SIG-M5 treated with dmso at 0.1 percent for 504 hours (cell line): ENCODE results near the gene LRFN2.

ENCODE experiments used
- DNase-seq: peaks from one replicate; lab custom pipeline; 2025; ENCODE audit not compliant: unreplicated experiment; lab: John Stamatoyannopoulos, UW

Gene LRFN2

DNA sequence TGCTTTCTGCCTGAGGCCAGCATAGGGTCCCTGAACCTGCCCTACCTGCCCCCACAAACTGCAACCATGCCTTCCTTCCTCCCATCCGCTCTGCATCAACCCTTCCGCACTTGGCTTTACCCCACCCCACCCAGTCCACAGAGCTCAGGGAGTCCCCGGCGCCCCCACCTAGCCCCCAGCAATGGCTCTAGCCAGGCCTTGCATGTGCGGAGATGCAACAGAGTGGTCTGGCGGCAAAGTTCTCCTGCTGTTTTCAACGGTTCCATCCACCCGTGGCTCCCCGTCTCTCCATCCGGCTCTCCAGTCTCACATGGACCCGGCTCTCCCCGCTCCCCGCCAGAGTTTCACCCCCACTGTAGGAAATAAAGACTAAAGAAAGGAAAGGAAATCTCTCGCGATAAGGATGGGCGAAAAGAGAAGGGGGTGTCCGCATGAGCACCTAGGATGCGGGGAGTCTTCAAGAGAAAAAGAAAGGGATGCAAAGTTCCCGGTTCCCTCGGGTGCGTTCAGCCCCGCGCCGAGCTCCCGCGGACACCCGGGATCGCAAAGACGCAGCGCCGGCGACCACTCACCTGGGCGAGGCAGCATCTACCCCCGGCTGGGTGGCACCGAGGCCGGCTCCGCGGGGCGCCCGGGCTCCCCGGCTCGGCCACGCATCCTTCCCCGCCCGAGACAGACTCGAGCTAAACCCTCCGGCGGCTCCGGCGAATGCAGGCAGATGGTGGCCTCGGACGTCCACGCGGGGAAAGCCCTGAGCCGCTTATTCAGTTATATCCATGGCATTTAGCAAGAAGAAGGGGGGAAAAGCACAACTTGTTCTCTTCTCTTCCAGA, 579 bp downstream of the LRFN2 start:
- DNase-seq = no peak

GRCh38 chr6:40585651-40586269, 1.4 kb downstream of the LRFN2 start:
- DNase-seq = no peak

DNA sequence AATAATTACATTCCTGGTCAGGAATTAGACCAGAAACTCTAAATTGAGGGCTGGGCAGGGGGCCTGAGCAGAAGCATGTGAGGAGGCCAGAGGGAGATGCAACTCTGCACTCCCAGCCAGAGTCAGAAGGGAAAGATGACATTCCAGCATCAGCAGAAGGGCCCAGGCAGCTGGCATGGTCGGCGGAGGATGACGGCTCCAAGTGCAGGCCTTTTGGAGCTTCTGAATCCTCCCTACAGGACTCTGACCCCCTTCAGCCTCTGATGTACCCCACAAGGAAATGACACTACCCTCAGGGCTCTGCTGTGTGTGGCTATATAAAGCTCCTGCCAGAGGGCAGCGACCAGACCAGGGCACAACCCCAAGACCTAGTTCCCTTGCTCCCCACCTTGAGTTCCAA, 1.9 kb downstream of the LRFN2 start:
- DNase-seq = no peak

- DNase-seq = no peak
These were observed 2.4 kb downstream of the LRFN2 start for GRCh38 chr6:40584741-40585140.

DNA sequence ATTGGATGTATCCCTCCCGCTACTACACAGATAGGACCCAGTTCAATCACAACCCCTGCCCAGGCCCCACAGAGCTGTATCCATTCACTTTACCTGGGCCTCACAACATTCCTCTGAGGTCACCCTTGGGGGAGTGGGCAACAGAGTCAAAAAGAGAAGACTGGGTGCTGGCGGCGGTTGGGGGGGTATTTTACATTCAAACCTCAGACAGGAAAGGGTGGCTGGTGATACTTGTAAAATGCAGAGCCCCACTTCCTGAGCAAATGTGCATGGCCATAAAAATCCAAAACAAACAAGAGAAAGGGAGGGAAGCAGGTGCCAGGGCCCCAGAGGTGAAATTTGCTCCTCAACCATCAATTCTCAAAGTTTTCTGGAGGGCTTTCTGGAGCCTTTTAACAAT, 3.5 kb downstream of the LRFN2 start:
- DNase-seq = no peak

DNA sequence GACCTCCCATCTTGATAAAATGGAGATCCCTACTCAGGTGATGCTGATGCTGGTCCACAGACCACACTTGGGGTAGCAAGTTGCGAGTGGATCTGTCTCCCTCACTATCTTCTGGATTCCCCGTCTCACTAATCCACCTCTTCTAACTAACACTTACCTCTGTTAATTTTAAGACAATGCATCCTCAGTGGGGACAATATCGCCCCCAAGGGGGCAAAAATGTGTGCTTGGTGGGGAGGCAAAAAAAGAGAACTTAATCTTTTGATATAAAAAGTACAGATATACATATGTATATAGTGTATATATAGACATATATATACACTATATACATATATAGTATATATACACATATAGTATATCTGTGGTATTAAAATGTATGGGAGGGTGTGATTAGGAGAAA, 4.3 kb downstream of the LRFN2 start:
- no peak for DNase-seq

- DNase-seq = no peak
These were observed 8.1 kb downstream of the LRFN2 start for GRCh38 chr6:40579101-40579500.

GRCh38 chr6:40577672-40578071, 9.5 kb downstream of the LRFN2 start:
- DNase-seq = no peak

- no peak for DNase-seq
These were observed 13.9 kb downstream of the LRFN2 start for GRCh38 chr6:40573221-40573620.

DNA sequence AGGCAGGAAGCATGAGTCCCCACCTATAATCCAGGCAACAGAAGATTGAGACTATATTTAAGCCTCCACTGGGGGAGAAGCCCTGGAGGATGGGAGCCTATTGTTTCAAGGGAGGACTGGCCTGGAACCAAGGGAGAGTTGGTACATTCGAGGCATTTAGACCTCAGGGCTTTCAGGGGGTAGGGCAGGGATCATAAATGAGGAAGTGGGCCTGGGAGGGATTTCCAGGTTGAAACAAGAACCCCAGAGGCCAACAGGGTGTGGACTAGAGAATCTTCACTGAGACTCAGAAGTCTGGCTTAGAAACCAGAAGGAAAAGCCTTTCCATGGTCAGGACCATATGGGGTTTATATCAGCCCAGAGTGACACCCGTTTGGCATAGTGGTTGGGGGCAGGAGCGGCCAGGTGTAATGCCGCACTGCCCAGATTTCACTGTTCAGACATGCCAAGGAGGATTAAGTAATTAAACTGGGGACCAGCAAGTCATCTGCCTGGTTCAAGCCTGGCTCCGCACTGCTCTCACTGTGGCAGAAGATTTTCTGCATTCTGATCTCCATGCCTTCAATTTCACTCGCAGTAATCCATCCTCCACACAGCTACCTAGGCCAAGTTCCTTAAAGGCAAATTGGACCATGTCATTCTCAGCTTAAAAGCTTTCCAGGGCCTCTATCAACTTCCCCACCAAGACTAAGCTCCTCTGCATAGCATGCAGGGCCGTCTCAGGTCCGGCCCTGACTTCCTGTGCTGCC, 17.8 kb downstream of the LRFN2 start:
- DNase-seq = no peak

DNA sequence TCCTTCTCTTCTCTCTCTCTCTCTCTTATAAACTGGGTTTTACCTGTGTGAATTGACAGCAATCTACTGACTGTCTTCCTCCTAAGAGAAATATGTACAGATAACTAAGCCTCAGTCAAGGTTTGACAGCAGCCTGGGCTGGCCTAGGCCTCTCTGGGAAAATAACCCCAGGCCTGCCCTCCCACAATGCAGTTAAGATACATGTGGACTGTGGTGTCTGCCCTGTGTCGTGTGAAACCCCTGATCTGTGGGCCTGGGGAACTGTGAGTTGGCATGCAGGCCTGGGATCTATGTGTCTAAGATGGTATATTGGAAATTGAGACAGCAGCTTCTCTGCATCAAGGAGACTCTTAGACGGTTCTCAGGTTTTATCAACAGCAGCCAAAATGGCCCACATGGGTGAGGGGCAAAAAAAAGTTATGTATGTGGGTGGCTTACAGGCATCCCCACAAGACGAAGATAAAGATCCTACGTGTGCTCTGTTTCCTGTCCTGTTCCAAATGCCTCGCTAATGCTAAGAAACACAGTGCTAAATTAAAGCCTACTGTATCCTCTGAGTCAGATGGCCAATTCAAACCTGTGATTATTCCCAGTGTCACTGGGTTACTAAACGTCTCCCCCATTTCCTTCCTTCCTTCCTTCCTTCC, 19.0 kb downstream of the LRFN2 start:
- no peak for DNase-seq

DNA sequence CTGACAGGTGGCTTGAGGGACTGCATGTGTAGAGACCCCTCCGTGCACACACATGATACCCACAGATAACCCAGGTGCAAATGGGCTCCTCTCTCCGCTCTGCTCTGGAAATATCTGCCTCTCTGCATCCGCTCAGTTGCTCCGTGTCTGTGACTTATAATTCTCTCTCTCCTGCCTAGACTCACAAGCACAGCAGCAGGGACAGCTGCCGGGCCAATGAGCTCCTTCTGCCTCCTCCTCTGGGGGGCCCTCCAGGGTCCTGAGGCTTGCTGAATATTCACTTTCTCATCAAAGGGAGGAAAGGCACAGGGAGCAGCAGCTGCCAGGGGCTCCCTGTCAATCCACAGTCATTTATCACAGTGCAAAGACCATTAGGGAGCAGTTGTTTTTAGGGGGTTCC, 24.1 kb downstream of the LRFN2 start:
- no peak for DNase-seq

GRCh38 chr6:40559056-40559455, 28.1 kb downstream of the LRFN2 start:
- no peak for DNase-seq

DNA sequence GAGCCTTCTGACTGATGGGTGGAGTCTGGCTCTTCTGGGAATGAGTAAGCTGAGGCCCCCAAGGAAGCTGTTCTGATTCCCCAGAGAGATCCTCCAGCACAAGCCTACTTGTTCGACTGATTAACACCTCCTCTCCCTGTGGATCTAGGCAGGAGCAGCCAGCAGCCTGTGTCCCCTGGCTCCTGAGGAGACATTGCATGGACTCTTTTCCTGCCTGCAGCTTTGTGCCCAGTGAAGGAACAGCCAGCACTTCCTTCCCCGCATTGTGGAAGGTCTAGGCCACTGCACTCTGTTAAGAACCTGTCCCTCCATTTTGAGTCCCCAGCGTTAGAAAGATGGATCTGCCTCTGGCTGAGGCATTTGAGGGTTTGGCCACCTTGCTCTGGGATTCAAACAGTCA, 29.1 kb downstream of the LRFN2 start:
- DNase-seq = no peak

DNA sequence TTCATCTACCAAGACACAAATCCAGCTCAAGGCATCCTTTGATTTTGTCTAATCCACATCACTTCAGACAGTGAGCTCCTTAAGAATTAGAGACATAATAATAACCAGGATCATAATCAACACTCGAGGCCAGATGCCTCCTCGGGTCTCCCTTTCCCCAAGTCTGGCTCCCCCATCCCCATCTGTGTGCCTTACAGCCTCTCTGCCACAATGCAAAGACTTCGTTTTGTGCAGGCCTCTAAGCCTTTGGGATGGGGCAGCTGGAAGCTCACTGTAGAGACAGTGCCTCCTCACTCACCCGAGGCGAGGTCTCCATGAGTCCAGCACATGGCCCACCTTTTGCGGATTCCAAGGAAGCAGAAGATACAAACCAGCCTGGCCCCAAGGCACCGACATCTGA, 30.3 kb downstream of the LRFN2 start:
- DNase-seq = no peak

DNA sequence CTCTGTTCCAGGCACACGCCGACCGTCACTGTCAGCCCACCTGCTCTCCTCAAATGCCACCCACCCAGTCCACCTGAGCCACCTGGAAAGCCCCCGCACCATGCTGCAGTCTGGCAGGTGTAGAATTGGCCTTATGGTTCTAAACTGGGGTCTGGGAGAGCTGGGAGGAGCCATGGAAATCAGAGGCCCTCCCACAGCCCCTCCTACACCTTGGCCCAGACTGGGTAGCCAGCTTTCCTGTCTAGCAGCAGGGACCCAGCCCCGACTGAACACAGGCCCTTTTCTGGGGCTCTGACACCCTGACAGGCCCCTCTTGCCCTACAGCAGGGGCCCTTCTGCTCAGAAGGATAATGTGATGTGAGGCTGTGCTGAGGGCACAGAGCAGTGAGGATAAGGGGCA, 31.1 kb downstream of the LRFN2 start:
- no peak for DNase-seq

DNA sequence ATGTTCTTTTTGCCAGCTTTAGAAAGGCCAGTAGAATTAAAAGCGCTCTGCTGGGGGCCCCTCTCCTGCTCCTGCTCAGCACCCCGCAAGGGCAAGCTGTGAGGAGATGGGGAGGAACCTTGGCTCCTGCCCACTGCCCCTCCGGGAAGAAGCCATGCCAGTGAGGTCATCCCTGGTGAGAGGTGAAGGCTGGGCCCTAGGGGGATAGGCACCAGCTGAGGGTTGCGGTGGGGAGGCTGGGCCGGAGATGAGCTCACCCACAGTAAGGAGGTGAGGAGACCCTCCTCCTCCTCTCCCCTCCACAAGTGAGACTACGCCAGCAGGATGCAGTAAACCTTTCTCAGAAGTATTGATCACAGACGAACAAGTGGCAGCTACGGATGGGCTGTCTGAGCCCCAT, 32.1 kb downstream of the LRFN2 start:
- DNase-seq = no peak

DNA sequence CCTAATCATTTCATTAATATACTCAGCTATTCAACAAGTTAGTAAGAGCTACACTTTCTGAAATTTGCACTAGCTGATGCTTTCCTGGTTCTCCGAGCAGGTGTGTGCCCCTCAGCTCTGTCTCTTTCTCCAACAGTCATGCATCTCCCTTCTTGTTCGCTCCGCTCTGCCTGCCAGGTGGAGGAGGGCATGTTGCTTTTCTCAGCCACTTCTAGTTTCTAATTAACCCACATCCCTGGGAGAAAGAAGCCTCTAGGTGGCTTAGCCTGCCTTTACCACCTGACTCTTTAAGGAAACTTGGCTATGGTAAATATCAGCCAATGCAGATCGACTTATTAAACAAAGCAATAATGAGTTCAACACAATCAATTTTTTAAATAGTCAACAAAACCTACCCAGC, 34.2 kb downstream of the LRFN2 start:
- DNase-seq = no peak

GRCh38 chr6:40551966-40552505, 35.1 kb downstream of the LRFN2 start:
- no peak for DNase-seq

DNA sequence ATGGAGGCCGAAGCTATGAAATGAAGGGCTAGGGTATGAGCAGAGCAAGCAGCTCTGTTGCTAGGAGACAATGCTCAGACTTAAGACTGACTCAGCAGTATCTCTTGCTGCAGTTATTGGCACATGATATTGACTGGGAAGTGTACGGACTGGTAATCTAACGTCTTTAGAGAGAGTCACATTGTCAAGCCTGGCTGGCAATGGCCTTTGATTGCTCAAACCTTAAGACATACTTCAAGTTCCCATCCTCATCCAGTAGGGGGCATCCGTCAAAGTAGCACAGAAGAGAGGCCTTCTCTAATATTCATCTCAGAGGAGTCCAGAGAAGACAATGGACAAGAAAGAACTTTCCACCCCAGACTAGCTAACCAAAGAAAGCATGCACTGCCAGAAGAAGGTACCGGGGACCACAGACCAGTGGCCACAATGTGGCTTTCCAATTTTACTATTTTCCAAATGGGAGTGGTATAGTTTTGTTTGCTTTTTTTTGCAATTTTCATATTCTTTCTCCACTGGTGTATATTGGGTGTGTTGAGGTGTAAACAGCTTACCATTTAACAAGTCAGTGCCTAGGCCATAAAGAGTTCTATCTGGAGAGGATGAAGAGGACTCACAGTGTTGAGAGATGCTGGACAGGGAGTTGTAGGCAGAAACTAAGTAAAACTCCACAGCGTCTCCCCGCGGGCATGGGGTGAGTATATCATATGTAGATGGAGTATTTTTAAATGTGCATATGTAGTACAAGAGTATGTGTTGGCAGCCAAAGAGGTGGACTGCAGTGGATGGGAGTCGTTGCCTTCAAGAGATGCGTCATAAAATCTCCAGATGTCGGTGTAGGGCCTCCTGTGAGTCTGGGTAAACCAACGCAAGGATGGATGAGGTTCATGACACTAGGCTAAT, 36.7 kb downstream of the LRFN2 start:
- peak; percentile 49 for DNase-seq
